CD14-positive monocyte (primary cell): Measurements from ENCODE around the gene CLEC1A. TPM values are rescaled to one million over a fixed set of nuclear protein-coding genes. Genes with fewer than 3 reads are reported as not detected.
A peak's percentile ranks its signal among the peaks of the same experiment; 100 is the strongest.

ENCODE experiments used
- DNase-seq, 3 donors: peaks; one replicate each; pipeline ENCODE4 v3.0.0-alpha.2; 2011 to 2022
- H2AFZ ChIP-seq: 2 replicates; pipeline ENCODE4 v1.6.0; 2012; ENCODE audit warnings: mild to moderate bottlenecking, low read depth, low read length, inconsistent platforms; ENCODE audit not compliant: insufficient read depth, poor library complexity, severe bottlenecking
- H3K27ac ChIP-seq, 2 donors: 1 replicate in 1 of 2; 2 replicates in 1 of 2; pipeline ENCODE4 v1.5.1; 2012 to 2013; ENCODE audit warnings: low read length in 2 of 2, control low read depth in 1 of 2, inconsistent platforms in 1 of 2, low read depth in 1 of 2, mild to moderate bottlenecking in 1 of 2
- H3K27me3 ChIP-seq, 2 donors: one replicate each; pipeline versions ENCODE4 v1.6.0 to v1.6.1; 2011 to 2013; ENCODE audit warnings: low read length in 2 of 2; ENCODE audit not compliant: control insufficient read depth in 2 of 2, insufficient read depth in 2 of 2
- H3K36me3 ChIP-seq, 2 donors: replicated peaks in 1 of 2; 1 replicate in 1 of 2; 2 replicates in 1 of 2; pipeline versions ENCODE4 v1.5.1 to v1.6.1; 2012 to 2013; ENCODE audit warnings: low read length in 2 of 2, control low read depth in 1 of 2, inconsistent platforms in 1 of 2, mild to moderate bottlenecking in 1 of 2; ENCODE audit not compliant: insufficient read depth in 2 of 2, control insufficient read depth in 1 of 2
- H3K4me1 ChIP-seq, 2 donors: 1 replicate in 1 of 2; 2 replicates in 1 of 2; pipeline versions ENCODE4 v1.5.1 to v1.6.1; 2012 to 2013; ENCODE audit warnings: low read length in 2 of 2, control low read depth in 1 of 2, inconsistent platforms in 1 of 2, mild to moderate bottlenecking in 1 of 2, moderate library complexity in 1 of 2; ENCODE audit not compliant: insufficient read depth in 2 of 2, control insufficient read depth in 1 of 2
- H3K4me2 ChIP-seq: replicated peaks from 2 replicates; pipeline ENCODE3; 2012; ENCODE audit warnings: low read length, moderate library complexity, mild to moderate bottlenecking; ENCODE audit not compliant: poor library complexity, severe bottlenecking; ENCODE audit errors: extremely low read depth
- H3K4me3 ChIP-seq, 3 experiments: fragments of 200-600 bp in 1 of 3; sonication (generic) in 1 of 3; replicated peaks in 1 of 3; 1 replicate in 2 of 3; 2 replicates in 1 of 3; pipeline ENCODE4 v1.5.1; 2011 to 2013; ENCODE audit warnings: low read length in 3 of 3, mild to moderate bottlenecking in 3 of 3, control low read depth in 2 of 3, low read depth in 2 of 3, inconsistent platforms in 1 of 3, moderate library complexity in 1 of 3
- H3K79me2 ChIP-seq: 2 replicates; pipeline ENCODE4 v1.6.0; 2012; ENCODE audit warnings: mild to moderate bottlenecking, control low read depth, inconsistent platforms, low read length, moderate library complexity; ENCODE audit not compliant: insufficient read depth
- H3K9ac ChIP-seq: 2 replicates; pipeline ENCODE4 v1.6.0; 2017; ENCODE audit warnings: low read length, mild to moderate bottlenecking; ENCODE audit not compliant: insufficient read depth, poor library complexity, severe bottlenecking
- H3K9me3 ChIP-seq, 2 donors: replicated peaks in 1 of 2; 1 replicate in 1 of 2; 2 replicates in 1 of 2; pipeline versions ENCODE4 v1.5.1 to v1.6.1; 2012 to 2013; ENCODE audit warnings: low read length in 2 of 2, control low read depth in 1 of 2; ENCODE audit not compliant: control insufficient read depth in 1 of 2, insufficient read depth in 1 of 2
- H4K20me1 ChIP-seq: 2 replicates; pipeline ENCODE4 v1.6.0; 2012; ENCODE audit warnings: mild to moderate bottlenecking, low read length, control low read depth, moderate library complexity; ENCODE audit not compliant: insufficient read depth
- H3K27ac Mint-ChIP-seq, 7 donors: one replicate each; pipeline ENCODE4 v1.8.0; 2020; ENCODE audit warnings: mild to moderate bottlenecking in 7 of 7, mixed read lengths in 7 of 7, moderate library complexity in 6 of 7, inconsistent platforms in 2 of 7
- H3K27me3 Mint-ChIP-seq, 3 donors: one replicate each; pipeline ENCODE4 v1.8.0; 2021 to 2022; ENCODE audit warnings: low read depth in 3 of 3, mild to moderate bottlenecking in 3 of 3, mixed read lengths in 3 of 3, moderate library complexity in 3 of 3, inconsistent platforms in 1 of 3
- H3K36me3 Mint-ChIP-seq, 2 donors: one replicate each; pipeline ENCODE4 v1.8.0; 2020; ENCODE audit warnings: mixed read lengths in 2 of 2, inconsistent platforms in 1 of 2, mild to moderate bottlenecking in 1 of 2
- H3K4me1 Mint-ChIP-seq: one replicate; pipeline ENCODE4 v1.8.0; 2020; ENCODE audit warnings: mild to moderate bottlenecking, mixed read lengths
- H3K4me3 Mint-ChIP-seq, 2 donors: one replicate each; pipeline ENCODE4 v1.8.0; 2020; ENCODE audit warnings: mild to moderate bottlenecking in 2 of 2, mixed read lengths in 2 of 2, moderate library complexity in 1 of 2
- H3K9me3 Mint-ChIP-seq, 7 donors: one replicate each; pipeline ENCODE4 v1.8.0; 2020 to 2022; ENCODE audit warnings: mixed read lengths in 7 of 7, mild to moderate bottlenecking in 6 of 7, moderate library complexity in 6 of 7, inconsistent platforms in 2 of 7
- WGBS: methylation state at CpG from one replicate; pipeline ENCODE4 v1.1.5; 2013; ENCODE audit warnings: missing lambda C conversion rate; ENCODE audit not compliant: insufficient coverage; 5-methylcytosine and 5-hydroxymethylcytosine counted together
- intact Hi-C, 2 donors: fragments of 100-400 bp; cut with micrococcal nuclease; formaldehyde crosslinking; loops; one replicate each; pipeline versions ENCODE4 v1.15.0 to v1.15.1; 2023
- polyA plus RNA-seq, 3 donors: library from polyadenylated mRNA; depleted of rRNA in 1 of 3; unstranded in 2 of 3; stranded (reverse) in 1 of 3; fragments of 300-500 nt in 2 of 3; fragments of >200 nt in 1 of 3; fragmentation: Illumina TruSeq in 2 of 3; gene quantifications; 1 replicate in 2 of 3; 2 replicates in 1 of 3; pipeline ENCODE4 v1.2.3, GENCODE V29; 2012 to 2021
- TF ChIP-seq, protein P1 (sequence below): fragments of 200-600 bp; IDR thresholded peaks from one replicate; pipeline ENCODE4 v1.8.0; 2022; ENCODE audit warnings: antibody characterized with exemption, mild to moderate bottlenecking

CLEC1A gene
- polyA plus RNA-seq, 3 donors = 0.90 to 7.9 (median 1.1) TPM

- no peak overlapping the region for H3K9ac ChIP-seq
- H2AFZ ChIP-seq = peak overlapping the region; percentile 41
- H3K36me3 Mint-ChIP-seq = peaks cover 13 to 16% of the 10 kb centered on the region in 2 donors
- no peaks in the 10 kb centered on the region for H3K27me3 Mint-ChIP-seq
- H3K4me1 Mint-ChIP-seq = peaks cover 52% of the 10 kb centered on the region
- intact Hi-C loops = loop anchor here (5.0 to 10.0 kb wide), 2 partner anchors 40 to 68 kb away; partner anchors contain the start of gene CLEC7A (in 1 of the 2)
- no peaks in the 10 kb centered on the region for H3K9me3 ChIP-seq
- H3K9me3 Mint-ChIP-seq = peaks cover 0 to 6% (median 0%) of the 10 kb centered on the region in 7 donors
- H3K79me2 ChIP-seq = no peaks in the 10 kb centered on the region
- no peaks in the 10 kb centered on the region for H3K27me3 ChIP-seq
- WGBS = no CpG with 5 or more reads among the region's 4 CpGs
- no peaks in the 10 kb centered on the region for H3K36me3 ChIP-seq
- H3K4me2 ChIP-seq = peak overlapping the region; percentile 2
- H3K27ac Mint-ChIP-seq = peak overlapping the region; percentile 31 to 97 (median 79)
- peaks cover 43 to 48% of the 10 kb centered on the region in 2 donors for H3K4me1 ChIP-seq
- peak overlapping the region in 1 of 2 donors; percentile 95 for H3K27ac ChIP-seq
- H4K20me1 ChIP-seq = no peaks in the 10 kb centered on the region
- H3K4me3 ChIP-seq = peak overlapping the region in 1 of 3 experiments; percentile 55
- no peak overlapping the region for H3K4me3 Mint-ChIP-seq
- DNase-seq = no peak
- TF ChIP-seq, protein P1, sequence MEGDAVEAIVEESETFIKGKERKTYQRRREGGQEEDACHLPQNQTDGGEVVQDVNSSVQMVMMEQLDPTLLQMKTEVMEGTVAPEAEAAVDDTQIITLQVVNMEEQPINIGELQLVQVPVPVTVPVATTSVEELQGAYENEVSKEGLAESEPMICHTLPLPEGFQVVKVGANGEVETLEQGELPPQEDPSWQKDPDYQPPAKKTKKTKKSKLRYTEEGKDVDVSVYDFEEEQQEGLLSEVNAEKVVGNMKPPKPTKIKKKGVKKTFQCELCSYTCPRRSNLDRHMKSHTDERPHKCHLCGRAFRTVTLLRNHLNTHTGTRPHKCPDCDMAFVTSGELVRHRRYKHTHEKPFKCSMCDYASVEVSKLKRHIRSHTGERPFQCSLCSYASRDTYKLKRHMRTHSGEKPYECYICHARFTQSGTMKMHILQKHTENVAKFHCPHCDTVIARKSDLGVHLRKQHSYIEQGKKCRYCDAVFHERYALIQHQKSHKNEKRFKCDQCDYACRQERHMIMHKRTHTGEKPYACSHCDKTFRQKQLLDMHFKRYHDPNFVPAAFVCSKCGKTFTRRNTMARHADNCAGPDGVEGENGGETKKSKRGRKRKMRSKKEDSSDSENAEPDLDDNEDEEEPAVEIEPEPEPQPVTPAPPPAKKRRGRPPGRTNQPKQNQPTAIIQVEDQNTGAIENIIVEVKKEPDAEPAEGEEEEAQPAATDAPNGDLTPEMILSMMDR = no peak
These were observed 31.5 kb downstream of the CLEC1A start for GRCh38 chr12:10067264-10067663.

DNA sequence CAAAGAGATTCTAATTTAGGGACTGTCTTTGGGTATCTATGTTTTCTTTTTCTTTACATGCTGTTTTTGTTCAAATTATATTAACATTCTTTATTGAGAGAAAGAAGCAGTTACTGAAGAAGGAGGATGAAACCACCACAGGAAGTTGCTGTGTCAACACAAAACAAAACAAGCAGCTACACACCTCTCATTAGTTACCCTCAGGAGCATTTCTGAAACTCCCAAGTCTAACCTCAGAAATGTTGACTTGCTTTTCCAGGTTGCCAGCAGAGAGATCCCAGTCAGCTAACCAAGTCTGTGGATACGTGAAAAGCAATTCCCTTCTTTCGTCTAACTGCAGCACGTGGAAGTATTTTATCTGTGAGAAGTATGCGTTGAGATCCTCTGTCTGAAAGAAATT lies 33.5 kb downstream of the CLEC1A start:
- Histone ChIP-seq H3K9ac (no peak overlapping the region), H3K9me3 (no peaks in the 10 kb centered on the region), H3K4me2 (no peak overlapping the region), H3K27ac (no peak overlapping the region), H3K27me3 (no peaks in the 10 kb centered on the region), H4K20me1 (no peaks in the 10 kb centered on the region), H2AFZ (peak overlapping the region; percentile 31), H3K4me1 (peaks cover 37 to 48% of the 10 kb centered on the region in 2 donors), H3K79me2 (no peaks in the 10 kb centered on the region), H3K36me3 (no peaks in the 10 kb centered on the region), H3K4me3 (no peak overlapping the region)
- Mint-ChIP-seq H3K27ac (peak overlapping the region in 1 of 7 donors; percentile 23), H3K4me1 (peaks cover 47% of the 10 kb centered on the region), H3K4me3 (no peak overlapping the region), H3K27me3 (no peaks in the 10 kb centered on the region), H3K9me3 (peaks cover 0 to 3% (median 0%) of the 10 kb centered on the region in 7 donors), H3K36me3 (peaks cover 1 to 2% of the 10 kb centered on the region in 2 donors)
- intact Hi-C loops = loop anchor here (5.0 to 10.0 kb wide), 2 partner anchors 38 to 70 kb away; partner anchors contain the start of gene CLEC7A (in 1 of the 2)
- DNase-seq = no peak
- WGBS = 80% methylated on average over 1 of the region's 4 CpGs
- TF ChIP-seq, protein P1 = no peak
